K562 (cell line): Measurements from ENCODE around the gene VWA8. TPM values are rescaled to one million over a fixed set of nuclear protein-coding genes. Genes with fewer than 3 reads are reported as not detected.

Experiments used
- C11orf30 ChIP-seq: fragments of 450-650 bp; IDR thresholded peaks from 2 replicates; pipeline ENCODE4 v1.6.1; 2016; ENCODE audit warnings: low read depth, mild to moderate bottlenecking
- DPF2 ChIP-seq: fragments of 450-650 bp; IDR thresholded peaks from 2 replicates; pipeline ENCODE4 v1.6.1; 2016
- ELF4 ChIP-seq: fragments of 450-650 bp; formaldehyde crosslinking; IDR thresholded peaks from 2 replicates; pipeline ENCODE4 v1.4.0; 2022; ENCODE audit warnings: missing genetic modification characterization
- FOXK2 ChIP-seq, 2 experiments: fragments of 450-650 bp; IDR thresholded peaks in 1 of 2; conservative IDR thresholded peaks in 1 of 2; 2 replicates each; pipeline ENCODE4 v1.6.1; 2016; ENCODE audit warnings: low read depth in 2 of 2, mild to moderate bottlenecking in 1 of 2
- MAFK ChIP-seq: IDR thresholded peaks from 2 replicates; pipeline ENCODE4 v1.6.1; 2011; ENCODE audit warnings: low read length, improper control_type of control experiment
- NFE2 ChIP-seq: IDR thresholded peaks from 2 replicates; pipeline ENCODE4 v1.6.1; 2014; ENCODE audit warnings: antibody characterized with exemption, low read depth
- NFE2L1 ChIP-seq: fragments of 450-650 bp; IDR thresholded peaks from 2 replicates; pipeline ENCODE4 v1.6.1; 2016; ENCODE audit warnings: missing genetic modification characterization, low read depth, mild to moderate bottlenecking, missing compliant biosample characterization, moderate library complexity, borderline replicate concordance
- NR4A1 ChIP-seq, 2 experiments: fragments of 250-450 bp in 1 of 2; fragments of 450-650 bp in 1 of 2; sonication (Bioruptor Pico) in 1 of 2; IDR thresholded peaks; 2 replicates each; pipeline versions ENCODE4 v1.4.0 to v1.6.1; 2016 to 2020; ENCODE audit warnings: mild to moderate bottlenecking in 2 of 2, missing compliant biosample characterization in 1 of 2, missing genetic modification characterization in 1 of 2, moderate library complexity in 1 of 2
- PBX2 ChIP-seq, 2 experiments: IDR thresholded peaks in 1 of 2; conservative IDR thresholded peaks in 1 of 2; 2 replicates each; pipeline ENCODE4 v1.6.1; 2016; ENCODE audit warnings: low read depth in 2 of 2, mild to moderate bottlenecking in 1 of 2, missing compliant biosample characterization in 1 of 2, missing genetic modification characterization in 1 of 2, moderate library complexity in 1 of 2
- PCBP1 ChIP-seq: fragments of 200-400 bp; formaldehyde crosslinking; IDR thresholded peaks from 2 replicates; pipeline ENCODE4 v1.6.1; 2018; ENCODE audit warnings: mild to moderate bottlenecking, low read depth, low read length; ENCODE audit not compliant: poor library complexity, severe bottlenecking
- PTTG1 ChIP-seq: fragments of 450-650 bp; IDR thresholded peaks from 2 replicates; pipeline ENCODE4 v1.6.1; 2016; ENCODE audit warnings: low read depth, mild to moderate bottlenecking, missing genetic modification characterization, missing compliant biosample characterization
- RFX1 ChIP-seq: fragments of 450-650 bp; IDR thresholded peaks from 2 replicates; pipeline ENCODE4 v1.6.1; 2016; ENCODE audit warnings: mild to moderate bottlenecking, moderate library complexity
- SMARCA4 ChIP-seq: fragments of 450-650 bp; IDR thresholded peaks from 2 replicates; pipeline ENCODE4 v1.6.1; 2016
- SOX6 ChIP-seq: fragments of 450-650 bp; IDR thresholded peaks from 2 replicates; pipeline ENCODE4 v1.6.1; 2014; ENCODE audit warnings: mild to moderate bottlenecking
- SRSF9 ChIP-seq: fragments of 200-400 bp; formaldehyde crosslinking; IDR thresholded peaks from 2 replicates; pipeline ENCODE4 v1.6.1; 2017; ENCODE audit warnings: low read depth, low read length, borderline replicate concordance
- TAF9B ChIP-seq: fragments of 450-650 bp; IDR thresholded peaks from 2 replicates; pipeline ENCODE4 v1.6.1; 2018; ENCODE audit warnings: mild to moderate bottlenecking; ENCODE audit not compliant: partially characterized antibody
- TFE3 ChIP-seq: fragments of 450-650 bp; formaldehyde crosslinking; IDR thresholded peaks from 2 replicates; pipeline ENCODE4 v1.4.0; 2020; ENCODE audit warnings: mild to moderate bottlenecking, mixed read lengths
- TGIF2 ChIP-seq: sonication (generic); formaldehyde crosslinking; IDR thresholded peaks from 2 replicates; pipeline ENCODE4 v1.8.1; 2022; ENCODE audit warnings: mild to moderate bottlenecking, missing genetic modification reagents, moderate library complexity
- ZC3H11A ChIP-seq: IDR thresholded peaks from 2 replicates; pipeline ENCODE4 v1.6.1; 2012; ENCODE audit warnings: low read depth, low read length, improper control_type of control experiment
- ZNF133 ChIP-seq: fragments of 250-450 bp; sonication (Bioruptor Pico); IDR thresholded peaks from 2 replicates; pipeline ENCODE4 v1.4.0; 2020; ENCODE audit warnings: mild to moderate bottlenecking
- ZNF740 ChIP-seq, 3 experiments: fragments of 200-800 bp in 1 of 3; sonication (Bioruptor generic) in 1 of 3; sonication (generic) in 1 of 3; formaldehyde crosslinking in 1 of 3; IDR thresholded peaks; 2 replicates each; pipeline versions ENCODE4 v1.6.1 to v1.8.0; 2016 to 2022; ENCODE audit warnings: mild to moderate bottlenecking in 2 of 3, missing compliant biosample characterization in 2 of 3, missing genetic modification characterization in 2 of 3, missing genetic modification reagents in 1 of 3
- polyA plus RNA-seq, 8 experiments: library from polyadenylated mRNA; depleted of rRNA in 4 of 8; stranded (reverse) in 5 of 8; unstranded in 3 of 8; fragments of >200 nt; fragmentation: Nextera tagmentation in 2 of 8; fragmentation: Illumina TruSeq in 1 of 8; extraction: Ambion mirVana in 2 of 8; extraction: Trizol in 1 of 8; gene quantifications; 2 replicates each; pipeline versions ENCODE4 v1.2.1 to v1.2.3, GENCODE V29; 2011 to 2014; ENCODE audit warnings: inconsistent platforms in 1 of 8, missing spikeins in 1 of 8
- total RNA-seq, 7 experiments: library from RNA; depleted of rRNA in 6 of 7; stranded (reverse); fragments of >200 nt in 6 of 7; fragmentation: Illumina TruSeq in 2 of 7; extraction: Trizol in 2 of 7; gene quantifications; 2 replicates each; pipeline versions ENCODE4 v1.2.1 to v1.2.3, GENCODE V29; 2011 to 2021; ENCODE audit warnings: low replicate concordance in 1 of 7
- TF ChIP-seq, protein P1 (sequence below), 2 experiments: fragments of 450-650 bp in 1 of 2; sonication (generic) in 1 of 2; formaldehyde crosslinking in 1 of 2; IDR thresholded peaks in 1 of 2; conservative IDR thresholded peaks in 1 of 2; 2 replicates each; pipeline versions ENCODE4 v1.6.1 to v1.8.1; 2016 to 2023; ENCODE audit warnings: mild to moderate bottlenecking in 2 of 2, moderate library complexity in 2 of 2, inconsistent platforms in 1 of 2, missing genetic modification reagents in 1 of 2

Gene VWA8
- total and polyA plus RNA-seq, 9 of the 15 experiments (the other 6 are each of a cell fraction or from before 2014, with no cell fraction given), result 2.1 to 18.5 (median 13.3) TPM

DNA sequence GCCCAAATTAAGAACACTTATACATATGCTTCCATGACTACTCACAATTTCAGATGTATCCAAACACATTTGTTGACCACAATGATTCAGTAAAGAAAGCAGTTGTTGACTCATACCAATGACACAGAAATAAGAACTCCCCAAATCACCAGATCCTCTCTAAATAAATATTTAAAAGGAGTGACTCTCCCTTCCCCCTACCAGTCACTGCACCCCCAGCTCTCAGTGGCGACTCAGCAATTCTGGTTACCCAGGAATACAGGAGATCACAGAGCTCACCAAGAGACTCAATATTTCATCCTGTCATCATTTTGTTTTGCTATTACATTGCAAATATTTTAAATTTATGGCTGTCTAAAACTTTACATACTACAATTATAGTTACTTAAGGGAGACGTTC lies 372.0 kb downstream of the VWA8 start (continued):
- TF ChIP-seq TFE3 (CRISPR knock-in tag) (no peak), ZC3H11A (no peak), SOX6 (peak; percentile 57; the same call in 1 of the 2 replicates), RFX1 (peak; percentile 25), TAF9B (peak; percentile 33), NFE2L1 (tag) (0 out of 2 replicates have a peak, but pooled peaks have one; percentile 5), ELF4 (CRISPR knock-in tag) (no peak), PCBP1 (no peak), MAFK (peak; percentile 91), C11orf30 (peak; percentile 94), SMARCA4 (peak; percentile 68), PBX2 (CRISPR knock-in tag; IDR thresholded peaks at IDR 0.05; ENCODE audit: low read depth) (no peak), PBX2 (tag; conservative IDR thresholded peaks at IDR 0.05; ENCODE audit: low read depth) (peak; percentile 94), SRSF9 (no peak), PTTG1 (no peak), ZNF133 (CRISPR knock-in tag) (no peak), NR4A1 (CRISPR knock-in tag; IDR thresholded peaks at IDR 0.05) (no peak), NR4A1 (tag; IDR thresholded peaks at IDR 0.05) (no peak), DPF2 (0 out of 2 replicates have a peak, but pooled peaks have one; percentile 39), FOXK2 (conservative IDR thresholded peaks at IDR 0.05 in 1 of 2, IDR thresholded peaks at IDR 0.05 in 1 of 2; ENCODE audit: low read depth in 2 of 2) (no peak), NFE2 (peak; percentile 86), TGIF2 (CRISPR knock-in tag) (no peak), ZNF740 (CRISPR knock-in tag; IDR thresholded peaks at IDR 0.05) (peak; percentile 66; the same call in 1 of the 2 replicates), ZNF740 (tag; IDR thresholded peaks at IDR 0.05) (peak in 1 of 2 experiments; percentile 65; a peak in 1 of 4 replicates)
- TF ChIP-seq, protein P1, sequence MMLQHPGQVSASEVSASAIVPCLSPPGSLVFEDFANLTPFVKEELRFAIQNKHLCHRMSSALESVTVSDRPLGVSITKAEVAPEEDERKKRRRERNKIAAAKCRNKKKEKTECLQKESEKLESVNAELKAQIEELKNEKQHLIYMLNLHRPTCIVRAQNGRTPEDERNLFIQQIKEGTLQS (IDR thresholded peaks at IDR 0.05), result peak; percentile 69
- TF ChIP-seq, protein P1 (CRISPR knock-in tag; conservative IDR thresholded peaks at IDR 0.05), result no peak
